Left ventricle myocardium superior (tissue), 1 donor: ENCODE measurements around the gene PCDHB2. TPM values are rescaled to one million over a fixed set of nuclear protein-coding genes. Genes with fewer than 3 reads are reported as not detected.
A peak's percentile ranks its signal among the peaks of the same experiment; 100 is the strongest.
"Not testable (repeated sequence)": the region's sequence is repeated elsewhere in the genome, so short reads cannot be mapped to it uniquely, and the experiment has no call there.

Source experiments
- ATAC-seq: fragments of 200-7000 bp; cut with Tn5 transposase; one replicate; pipeline ENCODE4 v1.9.1; 2020; ENCODE audit warnings: mild to moderate bottlenecking, moderate library complexity
- DNase-seq: peaks from one replicate; pipeline ENCODE4 v3.0.0-alpha.2; 2020
- intact Hi-C: fragments of 100-400 bp; cut with micrococcal nuclease; formaldehyde crosslinking; loops from one replicate; pipeline ENCODE4 v1.11.0; 2022
- total RNA-seq: library from RNA; stranded (reverse); fragmentation: NEBNext Ultra II Directional; extraction: Animal tissue kit (Norgen Biotek cat#: 25700); gene quantifications from one replicate; pipeline ENCODE4 v1.2.1, GENCODE V29; 2021
- donor health status: DM: no; HTN: yes; CAD: no; lungs with severe emphysema.

Gene PCDHB2
- total RNA-seq, 1 donor from 2014 or later = 2.2 TPM

GRCh38 chr5:141127305-141127704 lies 32.9 kb downstream of the PCDHB2 start:
- DNase-seq (no peak), ATAC-seq (no peak)
- intact Hi-C loops = no loop called here

GRCh38 chr5:141135030-141135717 lies 40.8 kb downstream of the PCDHB2 start, which contains the start of gene PCDHB5:
PCDHB5 (plus strand) TSS chr5:141135206; CDS start chr5:141135435, 229 bp downstream.
- intact Hi-C loops = no loop called here
- DNase-seq (no peak), ATAC-seq (peak; percentile 41)

GRCh38 chr5:141135718-141136266 lies 41.4 kb downstream of the PCDHB2 start:
- intact Hi-C loops = no loop called here
- ATAC-seq = no peak

GRCh38 chr5:141137346-141137745 lies 42.9 kb downstream of the PCDHB2 start:
- ATAC-seq, DNase-seq, intact Hi-C loops: not testable (repeated sequence)

More at GRCh38 chr5:141135718-141136266, 41.4 kb downstream of the PCDHB2 start:
- DNase-seq = no peak

Other genes starting within 250 kb of the PCDHB2 start
- not detected for gene PCDHA9, start 246.2 kb upstream of the PCDHB2 start, total RNA-seq
- gene PCDHA10, start 238.7 kb upstream of the PCDHB2 start, total RNA-seq = 0.15 TPM
- gene PCDHA11, start 225.7 kb upstream of the PCDHB2 start, total RNA-seq = not detected
- gene PCDHA12, start 219.3 kb upstream of the PCDHB2 start, total RNA-seq = not detected
- gene PCDHA13, start 212.5 kb upstream of the PCDHB2 start, total RNA-seq = 0.10 TPM
- gene PCDHAC1, start 168.3 kb upstream of the PCDHB2 start, total RNA-seq = 0.10 TPM
- gene PCDHAC2, start 128.1 kb upstream of the PCDHB2 start, total RNA-seq = 0.10 TPM
- not detected for gene PCDHB1, start 43.2 kb upstream of the PCDHB2 start, total RNA-seq
- gene PCDHB3, start 5.9 kb downstream of the PCDHB2 start, total RNA-seq = 0.99 TPM
- gene PCDHB4, start 27.2 kb downstream of the PCDHB2 start, total RNA-seq = 1.5 TPM
- 3.1 TPM for gene PCDHB5, start 40.6 kb downstream of the PCDHB2 start, total RNA-seq
- 0.32 TPM for gene PCDHB6, start 55.4 kb downstream of the PCDHB2 start, total RNA-seq
- 0.77 TPM for gene PCDHB7, start 78.0 kb downstream of the PCDHB2 start, total RNA-seq
- gene PCDHB8, start 83.2 kb downstream of the PCDHB2 start, total RNA-seq = 1.8 TPM
- 2.7 TPM for gene PCDHB16, start 87.8 kb downstream of the PCDHB2 start, total RNA-seq
- 0.59 TPM for gene PCDHB9, start 92.5 kb downstream of the PCDHB2 start, total RNA-seq
- 0.64 TPM for gene PCDHB10, start 97.7 kb downstream of the PCDHB2 start, total RNA-seq
- gene PCDHB11, start 105.0 kb downstream of the PCDHB2 start, total RNA-seq = 0.74 TPM
- gene PCDHB12, start 114.1 kb downstream of the PCDHB2 start, total RNA-seq = 1.3 TPM
- 1.7 TPM for gene PCDHB13, start 119.3 kb downstream of the PCDHB2 start, total RNA-seq
- 2.5 TPM for gene PCDHB14, start 128.7 kb downstream of the PCDHB2 start, total RNA-seq
- 2.6 TPM for gene PCDHB15, start 150.8 kb downstream of the PCDHB2 start, total RNA-seq
- gene SLC25A2, start 209.4 kb downstream of the PCDHB2 start, total RNA-seq = not detected
- gene TAF7, start 226.2 kb downstream of the PCDHB2 start, total RNA-seq = 106 TPM
- 3.0 TPM for gene PCDHGA1, start 235.9 kb downstream of the PCDHB2 start, total RNA-seq
- gene PCDHGA2, start 244.1 kb downstream of the PCDHB2 start, total RNA-seq = 6.0 TPM
- 12.1 TPM for gene PCDHGA3, start 249.2 kb downstream of the PCDHB2 start, total RNA-seq